Activated T-helper 9 cell treated with anti-CD3 and anti-CD28 coated beads, Interleukin-2, amount 50 U/mL, for 16 hours (primary cell): Measurements from ENCODE around the gene LILRA5.
A peak's percentile ranks its signal among the peaks of the same experiment; 100 is the strongest.
"Not testable (repeated sequence)": the region's sequence is repeated elsewhere in the genome, so short reads cannot be mapped to it uniquely, and the experiment has no call there.

ENCODE experiments used
- DNase-seq: peaks from one replicate; pipeline ENCODE4 v3.0.0-alpha.2; 2020; ENCODE audit warnings: low read depth

The LILRA5 gene

DNA sequence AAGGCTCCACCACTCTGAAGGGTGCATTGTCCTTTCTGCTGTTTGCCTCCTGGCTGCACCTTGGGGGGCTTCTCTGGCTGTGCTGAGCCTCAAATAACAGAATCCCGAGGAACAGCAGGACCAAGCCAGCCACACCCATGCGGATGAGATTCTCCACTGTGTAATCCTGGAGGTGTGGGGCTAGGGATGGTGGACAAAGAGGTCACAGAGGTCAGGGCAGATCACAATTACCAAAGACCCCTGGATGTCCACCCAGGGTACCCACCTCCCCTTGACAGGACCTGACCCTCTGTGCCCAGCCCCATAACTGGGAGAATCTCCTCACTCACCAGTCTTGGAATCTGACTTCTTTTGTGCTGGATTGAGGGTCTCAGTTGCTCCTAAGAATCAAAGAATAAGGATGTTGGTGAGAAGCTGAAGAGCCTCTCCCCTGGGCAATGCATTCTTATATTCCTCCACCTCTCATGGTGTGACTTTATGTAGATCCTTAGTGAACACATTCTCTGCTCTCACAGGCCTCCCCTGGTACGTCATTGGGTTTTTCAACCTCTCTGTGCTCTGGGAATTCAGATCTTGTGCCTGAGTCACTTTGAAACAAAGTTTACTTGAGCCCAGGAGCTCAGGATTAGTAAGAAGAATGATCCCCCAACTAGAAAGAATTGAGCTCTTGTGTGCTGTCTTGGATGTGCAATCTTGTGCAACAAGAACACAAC is 20.8 kb upstream of the LILRA5 start:
- no peak for DNase-seq

DNA sequence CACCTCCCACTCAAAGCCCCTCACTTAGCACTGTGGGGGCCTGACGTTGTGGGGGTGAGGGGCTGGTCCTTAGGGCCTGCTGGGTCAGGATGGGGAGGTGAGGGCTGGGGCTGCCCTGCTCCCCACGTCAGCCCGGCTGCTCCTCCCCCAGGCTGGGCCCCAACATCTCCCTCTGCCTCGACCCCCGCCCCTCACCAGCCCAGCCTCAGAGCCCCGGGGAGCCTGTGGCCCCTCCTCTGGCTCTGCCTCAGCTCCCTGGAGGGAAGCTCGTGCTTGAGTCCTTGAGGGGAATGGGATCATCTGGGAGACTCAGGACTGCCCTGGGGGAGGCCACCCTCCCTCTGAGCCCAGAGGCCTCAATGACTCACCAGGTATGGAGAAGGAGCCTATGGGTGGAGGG is 19.2 kb upstream of the LILRA5 start:
- DNase-seq, result no peak

GRCh38 chr19:54331626-54332025 is 18.7 kb upstream of the LILRA5 start:
- DNase-seq, result no peak

DNA sequence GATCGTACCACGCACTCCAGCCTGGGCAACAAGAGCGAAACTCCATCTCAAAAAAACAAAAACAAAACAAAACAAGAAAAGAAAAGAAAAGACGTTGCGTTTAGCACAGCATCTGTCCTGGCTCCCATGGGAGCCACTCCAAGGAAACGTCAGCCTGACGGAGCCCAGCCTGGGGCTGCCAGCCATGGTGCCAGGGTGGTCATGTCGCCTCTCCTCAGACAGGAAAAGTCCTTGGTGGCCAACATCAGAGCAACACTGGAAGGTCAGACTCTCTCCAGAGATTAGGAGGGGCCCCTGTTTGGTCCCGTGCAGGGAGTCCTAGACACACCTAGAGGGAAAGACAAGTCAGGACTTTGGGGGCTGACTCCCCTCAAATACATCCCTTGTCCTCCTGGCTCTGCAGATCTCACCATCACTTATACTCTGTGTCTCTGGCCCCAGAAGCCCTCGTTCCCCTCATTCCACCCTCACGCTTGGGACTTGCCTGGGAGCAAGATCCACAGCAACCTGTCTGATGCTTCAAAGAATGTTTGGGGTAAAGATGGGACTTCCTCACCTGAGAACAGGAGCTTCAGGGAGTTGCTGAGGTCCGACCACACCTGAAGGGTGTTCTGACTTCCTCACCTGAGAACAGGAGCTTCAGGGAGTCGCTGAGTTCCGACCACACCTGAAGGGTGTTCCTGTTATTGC is 16.7 kb upstream of the LILRA5 start:
- no peak for DNase-seq

DNA sequence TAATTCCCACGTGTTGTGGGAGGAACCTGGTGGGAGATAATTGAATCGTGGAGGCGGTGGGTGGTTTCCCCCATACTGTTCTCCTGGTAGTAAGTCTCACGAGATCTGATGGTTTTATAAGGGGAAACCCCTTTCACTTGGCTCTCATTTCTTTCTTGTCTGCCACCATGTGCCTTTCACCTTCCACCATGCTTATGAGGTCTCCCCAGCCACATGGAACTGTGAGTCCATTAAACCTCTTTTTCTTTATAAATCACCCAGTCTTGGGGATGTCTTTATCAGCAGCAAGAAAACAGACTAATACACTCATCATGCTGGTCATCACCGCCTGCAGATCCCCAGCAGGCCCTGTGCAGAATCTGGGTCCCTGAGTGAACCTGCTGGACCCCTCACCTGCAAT is 15.8 kb upstream of the LILRA5 start:
- not testable (repeated sequence) for DNase-seq

- DNase-seq, result no peak
Observed at GRCh38 chr19:54325631-54326030, 12.7 kb upstream of the LILRA5 start.

GRCh38 chr19:54325194-54325621 is 12.2 kb upstream of the LILRA5 start:
- peak; percentile 8 for DNase-seq

DNA sequence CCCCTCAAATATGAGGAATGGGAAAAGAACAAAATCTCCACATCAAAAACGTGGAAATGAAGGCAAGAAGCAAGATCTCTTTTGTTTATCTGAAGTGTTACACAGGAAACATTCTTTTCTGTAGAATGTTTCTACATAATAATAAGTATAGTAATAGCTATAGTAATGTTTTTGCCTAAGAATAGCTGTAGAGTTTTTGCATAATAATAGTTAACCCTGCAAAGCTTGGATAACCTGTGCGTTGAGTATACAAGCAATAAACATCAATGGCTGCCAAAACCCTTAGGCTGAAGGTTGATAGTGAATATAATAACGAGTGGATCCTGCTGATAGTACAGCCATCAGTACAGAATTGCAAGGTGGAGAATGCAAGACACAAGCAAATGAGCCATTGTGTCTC is 11.1 kb upstream of the LILRA5 start:
- DNase-seq, result no peak

GRCh38 chr19:54322934-54323333 is 10.0 kb upstream of the LILRA5 start:
- not testable (repeated sequence) for DNase-seq

GRCh38 chr19:54322295-54322694 is 9.3 kb upstream of the LILRA5 start:
- not testable (repeated sequence) for DNase-seq

- no peak for DNase-seq
Observed at GRCh38 chr19:54319892-54320670, 7.1 kb upstream of the LILRA5 start.

GRCh38 chr19:54319049-54319448 is 6.1 kb upstream of the LILRA5 start:
- DNase-seq, result no peak

DNA sequence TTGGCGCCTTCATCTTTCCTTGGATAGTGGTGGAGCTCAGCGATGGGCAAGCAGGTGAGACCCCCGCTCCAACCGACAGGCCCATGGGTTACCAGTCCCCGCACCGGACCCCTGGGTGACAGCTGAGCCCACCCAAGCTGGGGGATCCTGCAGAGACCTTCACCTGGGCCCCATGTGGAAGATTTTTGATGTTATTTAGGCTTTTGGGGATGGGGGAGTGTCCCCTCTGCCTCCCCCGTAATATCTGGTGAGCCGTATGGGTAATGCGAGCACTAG is 4.9 kb upstream of the LILRA5 start:
- no peak for DNase-seq

DNA sequence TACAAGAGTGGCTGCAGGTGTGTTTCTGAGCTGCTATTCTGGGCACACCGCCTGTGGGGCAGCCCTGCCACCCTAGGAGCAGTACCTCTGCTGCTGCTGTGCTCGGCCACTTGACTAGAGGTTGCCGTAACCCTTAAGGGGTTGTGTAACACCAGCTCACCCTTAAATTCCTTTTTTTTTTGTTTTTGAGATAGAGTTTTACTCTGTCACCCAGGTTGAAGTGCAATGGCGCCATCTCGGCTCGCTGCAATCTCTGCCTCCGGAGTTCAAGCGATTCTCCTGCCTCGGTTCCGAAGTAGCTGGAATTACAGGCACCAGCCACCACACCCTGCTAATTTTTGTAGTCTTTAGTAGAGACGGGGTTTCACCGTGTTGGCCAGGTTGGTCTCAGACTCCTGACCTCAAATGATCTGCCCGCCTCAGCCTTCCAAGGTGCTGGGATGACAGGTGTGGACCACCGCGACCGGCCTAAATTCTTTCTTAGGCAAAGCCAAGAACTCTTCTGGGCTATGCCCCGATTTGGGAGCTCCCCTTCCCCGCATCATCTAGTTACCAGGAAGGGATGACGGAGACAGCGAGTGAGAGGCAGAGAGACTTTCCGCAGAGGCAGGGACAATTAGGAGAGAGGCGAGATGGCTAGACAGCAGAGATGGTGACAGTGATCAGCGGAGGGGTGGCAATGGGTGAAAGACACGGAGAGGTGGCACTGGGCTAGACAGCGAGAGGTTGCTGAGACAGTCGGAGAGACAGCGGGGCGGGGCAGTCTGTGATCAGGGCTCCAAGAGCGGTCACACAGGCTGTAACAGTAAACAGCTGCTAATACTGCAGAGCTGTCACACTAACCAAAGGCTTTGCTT is 4.4 kb upstream of the LILRA5 start:
- DNase-seq, result no peak

- no peak for DNase-seq
Observed at GRCh38 chr19:54316746-54317107, 3.8 kb upstream of the LILRA5 start.

- no peak for DNase-seq
Observed at GRCh38 chr19:54315956-54316355, 3.0 kb upstream of the LILRA5 start.

DNA sequence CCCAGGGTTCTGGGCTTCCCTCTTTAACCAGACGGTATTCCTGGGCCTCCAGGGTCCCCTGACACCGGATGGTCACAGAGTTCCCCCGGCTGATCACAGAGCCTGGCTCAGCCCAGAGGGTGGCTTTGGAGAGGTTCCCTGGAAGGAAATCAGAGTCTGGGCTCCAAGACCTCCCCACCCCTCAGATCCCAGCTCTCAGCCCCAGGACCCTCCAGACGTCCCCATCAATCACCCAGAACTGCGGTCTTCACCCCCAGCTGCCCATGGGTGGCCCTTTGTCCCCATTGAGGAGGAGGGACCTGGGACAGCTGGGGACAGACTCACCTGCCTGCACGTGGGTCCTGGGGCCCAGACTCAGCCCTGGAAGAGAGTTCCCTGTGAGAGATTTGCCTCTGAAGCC is 955 bp downstream of the LILRA5 start:
- no peak for DNase-seq

DNA sequence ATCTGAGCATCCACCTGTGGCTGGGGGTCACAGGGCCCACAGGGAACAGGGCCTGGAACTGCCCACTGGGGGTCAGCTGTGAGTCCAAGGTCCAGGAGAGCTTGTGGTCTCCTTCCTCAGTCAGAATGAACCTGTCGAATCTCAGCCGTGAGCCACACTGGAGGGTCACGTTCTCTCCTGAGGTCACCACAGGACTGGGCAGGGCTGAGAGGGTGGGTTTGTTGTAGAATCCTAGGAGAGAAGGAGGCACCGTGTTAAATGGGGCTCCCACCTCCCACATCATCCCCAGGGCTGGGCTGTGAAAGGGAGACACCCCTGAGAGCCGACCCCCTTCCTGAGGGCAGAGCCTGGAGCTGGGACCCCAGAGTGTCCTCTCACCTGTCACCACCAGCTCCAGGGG is 1.5 kb downstream of the LILRA5 start:
- DNase-seq, result no peak

DNA sequence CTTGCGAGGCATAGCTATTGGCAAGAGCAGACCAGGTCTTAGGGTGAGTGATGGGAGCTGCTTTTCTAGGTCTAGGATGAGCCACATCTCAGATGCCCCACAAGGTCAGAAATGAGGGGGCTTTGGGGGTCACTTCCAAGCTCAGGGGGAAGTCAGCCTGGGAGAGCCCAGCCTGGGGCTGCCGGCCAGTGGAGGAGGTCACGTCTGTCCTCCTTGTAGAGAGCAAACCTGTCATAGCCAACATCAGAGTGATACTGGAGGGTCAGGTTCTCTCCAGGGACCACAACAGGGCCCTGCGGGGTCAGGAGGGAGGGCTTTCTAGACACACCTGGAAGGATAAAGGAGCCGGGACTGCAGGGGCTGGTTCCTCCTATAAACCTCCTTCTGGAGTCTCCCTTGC is 2.4 kb downstream of the LILRA5 start:
- no peak for DNase-seq

- no peak for DNase-seq
Observed at GRCh38 chr19:54309811-54310210, 3.2 kb downstream of the LILRA5 start.

GRCh38 chr19:54307389-54308020 is 5.5 kb downstream of the LILRA5 start:
- DNase-seq, result no peak

DNA sequence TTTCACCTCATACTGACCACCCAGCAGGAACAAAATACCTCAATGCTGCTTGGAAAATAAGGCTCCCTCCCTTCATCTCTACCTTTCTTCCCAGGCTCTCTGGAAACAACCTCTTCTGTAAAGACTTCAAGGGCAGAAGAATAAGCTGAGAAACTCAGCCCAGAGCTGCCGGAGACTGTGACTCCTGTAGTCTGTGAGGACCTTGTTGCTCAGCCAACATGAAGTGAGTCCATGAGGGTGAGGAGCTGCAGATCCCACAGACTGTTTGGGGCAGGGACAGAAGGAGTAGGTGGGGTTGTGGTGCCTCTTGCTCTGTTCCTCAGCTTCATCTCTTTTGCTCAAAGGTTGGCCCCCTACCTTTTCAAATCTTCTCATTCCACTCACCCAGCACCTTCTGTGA is 7.8 kb downstream of the LILRA5 start:
- DNase-seq, result no peak
